ENCODE measurements around the gene KCNAB1.
"Not testable (repeated sequence)": the region's sequence is repeated elsewhere in the genome, so short reads cannot be mapped to it uniquely, and the experiment has no call there.

The KCNAB1 gene

GRCh38 chr3:156569881-156570280 is 449.5 kb downstream of the KCNAB1 start:
- not testable (repeated sequence) for DNase-seq (ENCODE audit: low read depth in 2 of 2)

DNA sequence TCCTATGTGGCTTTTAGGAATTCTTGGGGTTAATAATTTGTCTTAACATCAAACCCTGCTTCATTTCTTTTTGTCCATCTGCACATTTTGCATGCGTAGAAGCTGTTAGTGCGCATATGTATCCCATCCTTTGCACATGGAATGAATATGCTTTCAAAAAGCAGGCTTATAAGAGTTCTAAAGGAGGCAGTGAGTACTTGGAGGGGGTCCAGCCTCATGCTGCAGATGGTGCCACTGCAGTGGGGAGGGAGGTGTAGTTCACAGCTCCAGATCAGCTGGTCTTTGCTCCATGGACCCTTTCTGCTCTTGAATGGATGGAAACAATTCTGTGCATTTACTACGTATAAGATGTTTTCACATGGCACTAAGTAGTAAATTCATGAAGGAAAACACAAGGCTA is 455.3 kb downstream of the KCNAB1 start:
- no peak for DNase-seq (ENCODE audit: low read depth in 2 of 2)

GRCh38 chr3:156576051-156576450 is 455.7 kb downstream of the KCNAB1 start:
- DNase-seq (ENCODE audit: low read depth in 2 of 2), result no peak

DNA sequence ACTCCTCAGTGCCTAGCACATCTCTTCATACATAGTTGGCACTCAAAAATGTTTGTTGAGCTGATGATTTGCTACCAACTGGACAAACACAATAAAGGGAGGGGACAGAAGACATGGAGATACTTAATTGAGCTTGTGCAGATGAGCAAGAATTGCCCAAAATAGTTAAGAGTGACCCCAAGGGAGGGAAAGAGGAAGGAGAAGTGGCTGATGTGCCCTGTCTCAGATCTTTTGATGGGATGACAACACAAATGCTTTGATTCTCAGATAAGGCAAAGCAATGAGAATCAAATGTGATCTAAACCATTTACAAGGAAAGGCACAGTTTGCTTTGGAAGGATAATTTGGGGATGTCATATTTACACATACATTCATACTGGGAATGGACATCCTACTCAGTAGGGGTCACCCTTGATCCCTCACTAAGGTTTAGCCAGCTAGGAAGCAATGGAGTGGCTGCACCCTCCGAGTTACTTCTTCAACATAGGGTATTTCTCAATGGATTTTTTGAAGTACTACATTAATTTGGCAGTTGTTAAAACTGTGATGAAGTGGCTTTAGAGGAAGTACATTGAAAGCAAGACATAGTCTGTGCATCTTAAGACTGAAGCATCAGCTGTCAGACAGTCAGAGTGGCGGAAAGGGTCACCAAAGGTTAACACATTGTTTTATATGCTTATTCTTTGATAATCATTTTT is 456.4 kb downstream of the KCNAB1 start:
- no peak for DNase-seq (ENCODE audit: low read depth in 2 of 2)

GRCh38 chr3:156577736-156578135 is 457.4 kb downstream of the KCNAB1 start:
- DNase-seq (ENCODE audit: low read depth in 2 of 2), result no peak

- no peak for DNase-seq (ENCODE audit: low read depth in 2 of 2)
Measured at GRCh38 chr3:156579427-156579851, 459.1 kb downstream of the KCNAB1 start.

DNA sequence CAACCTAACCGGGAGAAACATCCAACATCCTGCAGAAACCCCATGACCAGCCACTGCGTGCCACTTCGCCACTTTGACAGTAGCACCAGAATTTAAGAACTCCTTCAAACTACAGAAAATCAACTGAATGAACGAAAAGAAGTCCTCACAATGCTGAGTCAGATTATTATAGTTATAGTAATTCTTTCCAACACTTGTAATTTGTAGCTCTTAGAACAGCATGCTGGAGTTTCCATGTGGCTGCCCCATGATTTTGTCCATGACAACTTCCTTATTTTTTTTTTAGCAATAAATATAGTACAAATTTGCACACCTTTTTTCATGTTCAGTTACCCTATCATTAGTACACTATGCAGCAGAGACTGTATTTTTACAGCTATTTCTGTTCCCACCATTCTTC is 460.7 kb downstream of the KCNAB1 start:
- DNase-seq (ENCODE audit: low read depth in 2 of 2), result no peak

DNA sequence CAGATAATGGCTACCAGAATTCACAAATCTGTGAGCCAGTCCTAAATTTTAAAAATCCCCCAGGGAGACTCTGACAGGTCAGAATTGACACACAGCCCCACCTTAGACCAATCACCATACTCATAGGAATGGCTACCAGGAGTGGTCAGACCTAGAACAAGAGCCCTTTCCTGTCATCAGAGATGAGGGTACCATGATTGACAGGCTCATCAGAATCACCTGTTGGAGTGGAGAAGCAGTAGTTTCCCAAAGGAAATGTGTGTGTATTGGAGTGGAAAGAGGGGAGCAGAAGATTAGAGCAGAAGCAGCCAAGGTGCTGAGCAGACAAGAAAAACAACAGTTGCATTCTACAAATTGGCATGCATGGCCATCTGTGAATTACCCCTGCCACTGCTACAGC is 461.6 kb downstream of the KCNAB1 start:
- no peak for DNase-seq (ENCODE audit: low read depth in 2 of 2)

DNA sequence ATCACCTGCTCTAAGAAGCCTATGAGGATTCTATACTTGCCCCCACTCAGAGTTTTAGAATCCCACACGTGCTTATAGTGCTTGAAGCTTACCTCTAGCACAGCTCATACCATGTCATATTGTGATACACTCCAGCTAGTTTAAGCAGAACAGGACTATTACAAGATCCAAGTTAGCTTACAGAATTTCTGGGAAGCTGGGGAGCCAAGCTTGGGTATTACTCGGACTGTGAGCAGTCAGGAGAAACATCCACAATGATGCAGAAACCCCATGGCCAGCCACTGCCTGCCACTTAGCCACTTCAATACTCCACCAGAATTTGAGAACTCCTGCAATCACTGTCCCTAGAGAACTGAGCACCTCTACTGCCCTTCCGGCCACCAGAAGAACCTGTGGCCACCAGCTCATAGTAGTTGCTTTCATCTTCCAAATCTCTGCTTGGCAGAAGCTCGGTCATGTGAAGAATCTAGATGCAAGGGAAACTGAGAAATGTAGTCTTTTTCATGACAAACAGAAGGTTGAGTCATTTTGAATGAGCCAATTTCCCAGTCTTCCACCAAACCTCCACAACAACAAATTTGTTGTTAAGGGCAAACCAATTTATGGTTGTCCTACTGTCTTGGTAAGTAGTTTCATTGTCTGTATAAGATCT is 462.3 kb downstream of the KCNAB1 start:
- no peak for DNase-seq (ENCODE audit: low read depth in 2 of 2)

- no peak for DNase-seq (ENCODE audit: low read depth in 2 of 2)
Measured at GRCh38 chr3:156583469-156583868, 463.1 kb downstream of the KCNAB1 start.

- no peak for DNase-seq (ENCODE audit: low read depth in 2 of 2)
Measured at GRCh38 chr3:156586905-156587759, 466.8 kb downstream of the KCNAB1 start.

- no peak for DNase-seq (ENCODE audit: low read depth in 2 of 2)
Measured at GRCh38 chr3:156587760-156588069, 467.3 kb downstream of the KCNAB1 start.

Data from fibroblast of skin of left quadriceps (primary cell).